IMR-90 (cell line): Measurements from ENCODE around the gene PKN3. TPM values are rescaled to one million over a fixed set of nuclear protein-coding genes. Genes with fewer than 3 reads are reported as not detected.

Source experiments
- ATAC-seq: fragments of 200-7000 bp; cut with Tn5 transposase; 2 replicates; pipeline ENCODE4 v1.9.1; 2020; ENCODE audit warnings: low read depth, mild to moderate bottlenecking, moderate library complexity
- BruUV-seq: library from RNA; stranded (reverse); fragments of 400-500 nt; replicated peaks from 2 replicates; lab custom pipeline; 2021; lab: Mats Ljungman, UMichigan
- CTCF ChIA-PET: fragments of 300-600 bp; formaldehyde crosslinking; extraction: SDS; loops from one replicate; lab custom pipeline; 2021; ENCODE audit warnings: antibody characterized with exemption; lab: Yijun Ruan, JAX
- POLR2A ChIA-PET: fragments of 300-600 bp; sonication (Branson Sonifier 250); formaldehyde crosslinking; loops from one replicate; lab custom pipeline; 2022; ENCODE audit warnings: antibody characterized with exemption; ENCODE audit not compliant: unreplicated experiment; lab: Charles Lee
- DNase-seq: peaks from one replicate; pipeline ENCODE4 v3.0.0; 2013
- H2AFZ ChIP-seq: replicated peaks from 2 replicates; pipeline ENCODE3; 2013; ENCODE audit warnings: low read length, mild to moderate bottlenecking; ENCODE audit not compliant: poor library complexity
- H2AK5ac ChIP-seq: 2 replicates; pipeline ENCODE4 v1.6.1; 2013; ENCODE audit warnings: low read depth, low read length, inconsistent platforms
- H2AK9ac ChIP-seq: replicated peaks from 2 replicates; pipeline ENCODE3; 2013; ENCODE audit warnings: mild to moderate bottlenecking, low read depth, low read length, moderate library complexity; ENCODE audit not compliant: poor library complexity
- H2BK120ac ChIP-seq: 2 replicates; pipeline ENCODE4 v1.6.1; 2013; ENCODE audit warnings: low read depth, low read length, inconsistent platforms
- H2BK15ac ChIP-seq: 3 replicates; pipeline ENCODE4 v1.6.1; 2013; ENCODE audit warnings: low read depth, low read length, inconsistent platforms
- H2BK20ac ChIP-seq: 2 replicates; pipeline ENCODE4 v1.6.1; 2013; ENCODE audit warnings: low read depth, mild to moderate bottlenecking, inconsistent platforms, low read length, moderate library complexity
- H2BK5ac ChIP-seq: 2 replicates; pipeline ENCODE4 v1.6.1; 2013; ENCODE audit warnings: mild to moderate bottlenecking, low read depth, low read length, inconsistent platforms; ENCODE audit not compliant: poor library complexity, severe bottlenecking
- H3K14ac ChIP-seq: replicated peaks from 2 replicates; pipeline ENCODE4 v1.6.1; 2013; ENCODE audit warnings: low read depth, low read length, inconsistent platforms
- H3K18ac ChIP-seq: 2 replicates; pipeline ENCODE4 v1.6.1; 2013; ENCODE audit warnings: low read depth, low read length, control low read depth
- H3K23ac ChIP-seq: 2 replicates; pipeline ENCODE4 v1.6.1; 2013; ENCODE audit warnings: low read depth, low read length, inconsistent platforms
- H3K27ac ChIP-seq: 2 replicates; pipeline ENCODE4 v1.5.1; 2013; ENCODE audit warnings: mild to moderate bottlenecking, control low read depth, low read length; ENCODE audit not compliant: insufficient read depth
- H3K27me3 ChIP-seq: 2 replicates; pipeline ENCODE4 v1.6.1; 2013; ENCODE audit warnings: low read length; ENCODE audit not compliant: control insufficient read depth, insufficient read depth
- H3K36me3 ChIP-seq: 2 replicates; pipeline ENCODE4 v1.6.1; 2013; ENCODE audit warnings: low read length, mixed read lengths; ENCODE audit not compliant: control insufficient read depth, insufficient read depth
- H3K4ac ChIP-seq: 2 replicates; pipeline ENCODE4 v1.6.1; 2013; ENCODE audit warnings: low read depth, low read length, inconsistent platforms
- H3K4me1 ChIP-seq: 2 replicates; pipeline ENCODE4 v1.6.1; 2013; ENCODE audit warnings: low read length, mixed read lengths; ENCODE audit not compliant: control insufficient read depth, insufficient read depth
- H3K4me2 ChIP-seq: 2 replicates; pipeline ENCODE4 v1.6.1; 2013; ENCODE audit warnings: low read depth, mild to moderate bottlenecking, control low read depth, low read length, moderate library complexity
- H3K4me3 ChIP-seq: 2 replicates; pipeline ENCODE4 v1.5.1; 2013; ENCODE audit warnings: low read depth, mild to moderate bottlenecking, control low read depth, low read length, moderate library complexity; ENCODE audit not compliant: insufficient read depth
- H3K56ac ChIP-seq: 2 replicates; pipeline ENCODE4 v1.6.1; 2013; ENCODE audit warnings: low read length, inconsistent platforms; ENCODE audit not compliant: insufficient read depth; ENCODE audit errors: extremely low read depth
- H3K79me1 ChIP-seq, 2 experiments: 2 replicates each; pipeline ENCODE4 v1.6.1; 2013; ENCODE audit warnings: low read length in 2 of 2, inconsistent platforms in 1 of 2, low read depth in 1 of 2
- H3K9ac ChIP-seq: 2 replicates; pipeline ENCODE4 v1.6.1; 2013; ENCODE audit warnings: low read depth, low read length, control low read depth
- H3K9me1 ChIP-seq: 2 replicates; pipeline ENCODE4 v1.6.1; 2013; ENCODE audit warnings: low read length, inconsistent platforms; ENCODE audit not compliant: insufficient read depth
- H3K9me3 ChIP-seq: 2 replicates; pipeline ENCODE4 v1.6.1; 2013; ENCODE audit warnings: low read length; ENCODE audit not compliant: control insufficient read depth, insufficient read depth
- H4K20me1 ChIP-seq: 2 replicates; pipeline ENCODE4 v1.6.1; 2013; ENCODE audit warnings: low read length, inconsistent platforms; ENCODE audit not compliant: insufficient read depth
- H4K5ac ChIP-seq: 2 replicates; pipeline ENCODE4 v1.6.1; 2013; ENCODE audit warnings: mild to moderate bottlenecking, low read depth, low read length, control low read depth
- H4K8ac ChIP-seq, 2 experiments: 2 replicates each; pipeline ENCODE4 v1.6.1; 2013; ENCODE audit warnings: low read depth in 2 of 2, low read length in 2 of 2, control low read depth in 1 of 2, inconsistent platforms in 1 of 2
- H4K91ac ChIP-seq: 2 replicates; pipeline ENCODE4 v1.6.1; 2013; ENCODE audit warnings: low read depth, low read length, inconsistent platforms; ENCODE audit not compliant: insufficient read depth
- BHLHE40 ChIP-seq: fragments of 150-350 bp; IDR thresholded peaks from 2 replicates; pipeline ENCODE4 v1.6.1; 2016; ENCODE audit warnings: mild to moderate bottlenecking, low read depth, low read length
- CEBPB ChIP-seq: IDR thresholded peaks from 2 replicates; pipeline ENCODE4 v1.6.1; 2012; ENCODE audit warnings: low read depth, low read length, improper control_type of control experiment
- CHD1 ChIP-seq: IDR thresholded peaks from 2 replicates; pipeline ENCODE4 v1.6.1; 2012; ENCODE audit warnings: low read depth, low read length, improper control_type of control experiment
- FOS ChIP-seq: fragments of 150-350 bp; IDR thresholded peaks from 2 replicates; pipeline ENCODE4 v1.6.1; 2016; ENCODE audit warnings: low read depth, low read length
- MAFK ChIP-seq: IDR thresholded peaks from 2 replicates; pipeline ENCODE4 v1.6.1; 2012; ENCODE audit warnings: low read depth, low read length, improper control_type of control experiment
- MAZ ChIP-seq: IDR thresholded peaks from 2 replicates; pipeline ENCODE4 v1.6.1; 2012; ENCODE audit warnings: low read depth, mild to moderate bottlenecking, low read length, improper control_type of control experiment, moderate library complexity, borderline replicate concordance
- MXI1 ChIP-seq: IDR thresholded peaks from 2 replicates; pipeline ENCODE4 v1.6.1; 2012; ENCODE audit warnings: low read depth, mild to moderate bottlenecking, low read length, moderate library complexity, borderline replicate concordance
- NFE2L2 ChIP-seq: fragments of 150-350 bp; IDR thresholded peaks from 2 replicates; pipeline ENCODE4 v1.6.1; 2016; ENCODE audit warnings: low read depth, mild to moderate bottlenecking, low read length
- RAD21 ChIP-seq: IDR thresholded peaks from 2 replicates; pipeline ENCODE4 v1.6.1; 2012; ENCODE audit warnings: low read length, improper control_type of control experiment
- RCOR1 ChIP-seq: IDR thresholded peaks from 2 replicates; pipeline ENCODE4 v1.6.1; 2012; ENCODE audit warnings: mild to moderate bottlenecking, low read length, improper control_type of control experiment; ENCODE audit not compliant: insufficient replicate concordance
- RFX5 ChIP-seq: IDR thresholded peaks from 2 replicates; pipeline ENCODE4 v1.8.0; 2012; ENCODE audit warnings: low read depth, mild to moderate bottlenecking, low read length, moderate library complexity
- SMC3 ChIP-seq: fragments of 150-350 bp; IDR thresholded peaks from 2 replicates; pipeline ENCODE4 v1.6.1; 2016; ENCODE audit warnings: low read depth, mild to moderate bottlenecking, antibody characterized with exemption, low read length, moderate library complexity
- USF2 ChIP-seq: fragments of 150-350 bp; IDR thresholded peaks from 2 replicates; pipeline ENCODE4 v1.6.1; 2017; ENCODE audit warnings: mild to moderate bottlenecking, antibody characterized with exemption, low read length, low read depth
- WGBS, 2 experiments: methylation state at CpG; one replicate each; pipeline versions ENCODE4 v1.1.5 to v1.1.7; 2013; ENCODE audit warnings: missing lambda C conversion rate in 2 of 2; ENCODE audit not compliant: insufficient read length in 1 of 2; ENCODE audit errors: extremely low coverage in 2 of 2; 5-methylcytosine and 5-hydroxymethylcytosine counted together
- dilution Hi-C: fragments of 300-500 bp; cut with HindIII; formaldehyde crosslinking; loops from one replicate; pipeline ENCODE4 v1.14.3; 2018; ENCODE audit warnings: low sequenced_read_pairs; ENCODE audit not compliant: unreplicated experiment
- in situ Hi-C: fragments of 300-500 bp; cut with MboI; formaldehyde crosslinking; loops from 3 replicates; pipeline ENCODE4 v1.14.3; 2019; ENCODE audit warnings: low sequenced_read_pairs, inconsistent platforms, mixed read lengths
- intact Hi-C: fragments of 100-400 bp; cut with micrococcal nuclease; formaldehyde crosslinking; loops from 2 replicates; pipeline ENCODE4 v1.10.0; 2022
- polyA plus RNA-seq, 3 experiments: library from polyadenylated mRNA; depleted of rRNA; stranded (reverse); fragments of >200 nt; gene quantifications; 2 replicates each; pipeline ENCODE4 v1.2.3, GENCODE V29; 2012; ENCODE audit warnings: low replicate concordance in 1 of 3
- total RNA-seq: library from RNA; depleted of rRNA; stranded (reverse); fragments of >200 nt; gene quantifications from 2 replicates; pipeline ENCODE4 v1.2.3, GENCODE V29; 2012
- TF ChIP-seq, protein P1 (sequence below): conservative IDR thresholded peaks from 2 replicates; pipeline ENCODE4 v1.5.1; 2012; ENCODE audit warnings: mild to moderate bottlenecking, low read depth, low read length, improper control_type of control experiment

PKN3 gene
- total and polyA plus RNA-seq, 2 of the 4 experiments (the other 2 are of a cell fraction): 1.6 to 3.8 TPM

GRCh38 chr9:128677794-128678193, 24.5 kb upstream of the PKN3 start:
- Histone ChIP-seq H3K27me3 (no peaks in the 10 kb centered on the region), H3K9me1 (no peaks in the 10 kb centered on the region), H3K18ac (no peak overlapping the region), H3K27ac (no peak overlapping the region), H3K9me3 (no peaks in the 10 kb centered on the region), H3K4me1 (no peaks in the 10 kb centered on the region), H3K4ac (no peak overlapping the region), H2BK15ac (no peak overlapping the region), H2BK120ac (no peak overlapping the region), H2AFZ (no peak overlapping the region), H2AK9ac (no peak overlapping the region), H3K14ac (no peak overlapping the region), H3K4me2 (no peak overlapping the region), H4K20me1 (no peaks in the 10 kb centered on the region), H3K9ac (no peak overlapping the region), H3K79me1 (no peaks in the 10 kb centered on the region; a peak in 2 of 4 replicates), H3K23ac (no peak overlapping the region), H4K5ac (no peak overlapping the region), H3K56ac (no peak overlapping the region), H2BK5ac (no peak overlapping the region), H3K4me3 (no peak overlapping the region), H4K8ac (no peak overlapping the region), H4K91ac (no peak overlapping the region), H2AK5ac (no peak overlapping the region), H2BK20ac (no peak overlapping the region), H3K36me3 (no peaks in the 10 kb centered on the region)
- in situ Hi-C loops (no loop called here), intact Hi-C loops (no loop called here), dilution Hi-C loops (no loop called here)
- no peak for ATAC-seq
- ChIA-PET POLR2A (no interaction called here), CTCF (no interaction called here)
- no peak for TF ChIP-seq SMC3
- no peak for TF ChIP-seq RCOR1
- TF ChIP-seq RFX5: no peak
- TF ChIP-seq CEBPB: no peak
- TF ChIP-seq MAFK: no peak
- TF ChIP-seq RAD21: no peak
- no peak for TF ChIP-seq BHLHE40
- TF ChIP-seq NFE2L2: no peak
- TF ChIP-seq, protein P1, sequence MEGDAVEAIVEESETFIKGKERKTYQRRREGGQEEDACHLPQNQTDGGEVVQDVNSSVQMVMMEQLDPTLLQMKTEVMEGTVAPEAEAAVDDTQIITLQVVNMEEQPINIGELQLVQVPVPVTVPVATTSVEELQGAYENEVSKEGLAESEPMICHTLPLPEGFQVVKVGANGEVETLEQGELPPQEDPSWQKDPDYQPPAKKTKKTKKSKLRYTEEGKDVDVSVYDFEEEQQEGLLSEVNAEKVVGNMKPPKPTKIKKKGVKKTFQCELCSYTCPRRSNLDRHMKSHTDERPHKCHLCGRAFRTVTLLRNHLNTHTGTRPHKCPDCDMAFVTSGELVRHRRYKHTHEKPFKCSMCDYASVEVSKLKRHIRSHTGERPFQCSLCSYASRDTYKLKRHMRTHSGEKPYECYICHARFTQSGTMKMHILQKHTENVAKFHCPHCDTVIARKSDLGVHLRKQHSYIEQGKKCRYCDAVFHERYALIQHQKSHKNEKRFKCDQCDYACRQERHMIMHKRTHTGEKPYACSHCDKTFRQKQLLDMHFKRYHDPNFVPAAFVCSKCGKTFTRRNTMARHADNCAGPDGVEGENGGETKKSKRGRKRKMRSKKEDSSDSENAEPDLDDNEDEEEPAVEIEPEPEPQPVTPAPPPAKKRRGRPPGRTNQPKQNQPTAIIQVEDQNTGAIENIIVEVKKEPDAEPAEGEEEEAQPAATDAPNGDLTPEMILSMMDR: no peak
- TF ChIP-seq MAZ: no peak
- no peak for TF ChIP-seq USF2
- no peak for TF ChIP-seq CHD1
- no peak for TF ChIP-seq MXI1
- TF ChIP-seq FOS: no peak
- DNase-seq: no peak
- BruUV-seq: no TSS peak
- WGBS, 2 experiments: 91% methylated on average over 6 of the region's 10 CpGs; no CpG with 5 or more reads in 1 of the 2 experiments
